Kidney epithelial cell (primary cell): ENCODE results near the gene BAIAP3. TPM values are rescaled to one million over a fixed set of nuclear protein-coding genes. Genes with fewer than 3 reads are reported as not detected.

Source experiments
- DNase-seq: peaks from one replicate; pipeline ENCODE4 v3.0.0-alpha.2; 2010; ENCODE audit warnings: low read depth
- H3K27me3 ChIP-seq: 2 replicates; pipeline ENCODE4 v1.6.0; 2011; ENCODE audit warnings: low read length; ENCODE audit not compliant: control insufficient read depth, insufficient read depth
- H3K36me3 ChIP-seq: 2 replicates; pipeline ENCODE4 v1.5.1; 2011; ENCODE audit warnings: low read length; ENCODE audit not compliant: control insufficient read depth, insufficient read depth
- H3K4me3 ChIP-seq: 2 replicates; pipeline ENCODE4 v1.5.1; 2011; ENCODE audit warnings: low read depth, mild to moderate bottlenecking, control low read depth, low read length
- CTCF ChIP-seq: IDR thresholded peaks from 2 replicates; pipeline ENCODE4 v1.5.1; 2011; ENCODE audit warnings: mild to moderate bottlenecking, moderate library complexity, low read length, control low read depth, inconsistent platforms; ENCODE audit not compliant: insufficient read depth, poor library complexity, severe bottlenecking
- total RNA-seq: library from RNA; depleted of rRNA; stranded (reverse); fragments of >200 nt; gene quantifications from 2 replicates; pipeline ENCODE4 v1.2.3, GENCODE V29; 2015

Gene BAIAP3
- total RNA-seq, 1 donor from 2014 or later = 5.8 TPM

GRCh38 chr16:1348441-1348840 is 15.0 kb downstream of the BAIAP3 start:
- Histone ChIP-seq H3K27me3 (peaks cover 8% of the 10 kb centered on the region), H3K36me3 (no peaks in the 10 kb centered on the region), H3K4me3 (no peak overlapping the region)
- no peak for TF ChIP-seq CTCF
- DNase-seq = no peak

GRCh38 chr16:1348926-1349325 is 15.5 kb downstream of the BAIAP3 start:
- TF ChIP-seq CTCF = no peak
- no peak overlapping the region for H3K4me3 ChIP-seq
- no peaks in the 10 kb centered on the region for H3K36me3 ChIP-seq
- H3K27me3 ChIP-seq = peaks cover 3% of the 10 kb centered on the region
- no peak for DNase-seq

- H3K27me3 ChIP-seq = no peaks in the 10 kb centered on the region
- no peak for TF ChIP-seq CTCF
- no peaks in the 10 kb centered on the region for H3K36me3 ChIP-seq
- no peak for DNase-seq
- no peak overlapping the region for H3K4me3 ChIP-seq
Observed at GRCh38 chr16:1349351-1349750, 15.9 kb downstream of the BAIAP3 start.

GRCh38 chr16:1349951-1350350 is 16.5 kb downstream of the BAIAP3 start:
- Histone ChIP-seq H3K36me3 (no peaks in the 10 kb centered on the region), H3K27me3 (no peaks in the 10 kb centered on the region), H3K4me3 (no peak overlapping the region)
- TF ChIP-seq CTCF = no peak
- DNase-seq = no peak

DNA sequence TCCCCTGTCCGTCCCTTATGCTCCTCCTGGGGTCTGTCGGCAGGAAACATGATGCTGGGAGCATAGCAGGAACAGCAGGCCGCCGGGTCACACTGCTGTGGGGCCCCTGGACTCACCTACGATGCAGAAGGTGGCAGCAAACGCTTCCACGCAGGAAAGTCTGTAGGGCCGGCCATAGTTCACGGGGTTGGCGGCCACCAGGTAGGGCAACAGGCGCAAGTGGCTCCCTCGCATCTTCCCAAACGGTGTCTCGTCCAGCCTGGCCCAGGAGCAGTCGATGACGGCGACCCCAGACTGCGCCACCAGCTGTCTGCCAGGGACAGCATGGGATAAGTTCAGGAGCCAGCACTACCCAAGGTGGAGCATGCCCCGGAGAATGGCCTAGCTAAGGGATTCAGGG is 17.2 kb downstream of the BAIAP3 start:
- no peak for TF ChIP-seq CTCF
- Histone ChIP-seq H3K4me3 (peak overlapping the region; percentile 68), H3K36me3 (no peaks in the 10 kb centered on the region), H3K27me3 (no peaks in the 10 kb centered on the region)
- DNase-seq = no peak

DNA sequence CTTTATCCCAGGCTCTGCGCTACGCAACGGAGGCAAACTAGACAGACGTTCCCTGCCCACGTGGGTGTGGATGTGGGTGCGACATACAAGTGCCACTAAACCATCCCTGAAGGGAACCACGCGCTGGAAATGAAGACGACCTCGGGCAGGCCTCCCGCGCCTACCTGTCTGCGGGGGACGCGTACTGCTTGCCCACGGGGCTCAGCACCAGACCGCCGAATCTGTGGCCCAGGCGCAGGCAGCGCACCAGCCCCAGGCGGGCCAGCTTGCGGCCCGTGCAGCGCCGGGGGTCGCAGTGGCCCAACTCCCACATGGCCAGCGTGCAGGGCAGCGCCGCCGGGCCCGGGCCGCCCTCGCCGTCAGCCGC is 17.8 kb downstream of the BAIAP3 start:
- H3K36me3 ChIP-seq = no peaks in the 10 kb centered on the region
- TF ChIP-seq CTCF = no peak
- no peak for DNase-seq
- peak overlapping the region; percentile 68 for H3K4me3 ChIP-seq
- no peaks in the 10 kb centered on the region for H3K27me3 ChIP-seq
